Measurements from ENCODE around the gene CCDC24.

DNA sequence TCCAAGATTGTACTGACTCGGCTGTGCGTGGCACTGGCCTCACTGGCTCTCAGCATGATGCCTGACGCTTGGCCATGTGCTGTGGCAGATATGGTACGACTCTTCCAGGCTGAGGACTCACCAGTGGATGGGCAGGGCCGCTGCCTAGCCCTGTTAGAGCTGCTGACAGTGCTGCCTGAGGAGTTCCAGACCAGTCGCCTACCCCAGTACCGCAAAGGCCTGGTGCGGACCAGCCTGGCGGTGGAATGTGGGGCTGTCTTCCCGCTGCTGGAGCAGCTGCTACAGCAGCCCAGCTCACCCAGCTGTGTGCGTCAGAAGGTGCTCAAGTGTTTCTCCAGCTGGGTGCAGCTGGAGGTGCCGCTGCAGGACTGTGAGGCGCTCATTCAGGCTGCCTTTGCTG lies 41.7 kb upstream of the CCDC24 start:
- TF ChIP-seq, protein P1, sequence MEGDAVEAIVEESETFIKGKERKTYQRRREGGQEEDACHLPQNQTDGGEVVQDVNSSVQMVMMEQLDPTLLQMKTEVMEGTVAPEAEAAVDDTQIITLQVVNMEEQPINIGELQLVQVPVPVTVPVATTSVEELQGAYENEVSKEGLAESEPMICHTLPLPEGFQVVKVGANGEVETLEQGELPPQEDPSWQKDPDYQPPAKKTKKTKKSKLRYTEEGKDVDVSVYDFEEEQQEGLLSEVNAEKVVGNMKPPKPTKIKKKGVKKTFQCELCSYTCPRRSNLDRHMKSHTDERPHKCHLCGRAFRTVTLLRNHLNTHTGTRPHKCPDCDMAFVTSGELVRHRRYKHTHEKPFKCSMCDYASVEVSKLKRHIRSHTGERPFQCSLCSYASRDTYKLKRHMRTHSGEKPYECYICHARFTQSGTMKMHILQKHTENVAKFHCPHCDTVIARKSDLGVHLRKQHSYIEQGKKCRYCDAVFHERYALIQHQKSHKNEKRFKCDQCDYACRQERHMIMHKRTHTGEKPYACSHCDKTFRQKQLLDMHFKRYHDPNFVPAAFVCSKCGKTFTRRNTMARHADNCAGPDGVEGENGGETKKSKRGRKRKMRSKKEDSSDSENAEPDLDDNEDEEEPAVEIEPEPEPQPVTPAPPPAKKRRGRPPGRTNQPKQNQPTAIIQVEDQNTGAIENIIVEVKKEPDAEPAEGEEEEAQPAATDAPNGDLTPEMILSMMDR (conservative IDR thresholded peaks at IDR 0.05; ENCODE audit: low read length): no peak
- TF ChIP-seq EZH2phosphoT487 (IDR thresholded peaks at IDR 0.05; ENCODE audit: borderline replicate concordance): no peak

Data from Loucy (cell line).